Measurements from ENCODE around the gene PLPPR1. TPM values are rescaled to one million over a fixed set of nuclear protein-coding genes. Genes with fewer than 3 reads are reported as not detected.

The PLPPR1 gene
- total RNA-seq, 1 donor from 2014 or later: not detected

DNA sequence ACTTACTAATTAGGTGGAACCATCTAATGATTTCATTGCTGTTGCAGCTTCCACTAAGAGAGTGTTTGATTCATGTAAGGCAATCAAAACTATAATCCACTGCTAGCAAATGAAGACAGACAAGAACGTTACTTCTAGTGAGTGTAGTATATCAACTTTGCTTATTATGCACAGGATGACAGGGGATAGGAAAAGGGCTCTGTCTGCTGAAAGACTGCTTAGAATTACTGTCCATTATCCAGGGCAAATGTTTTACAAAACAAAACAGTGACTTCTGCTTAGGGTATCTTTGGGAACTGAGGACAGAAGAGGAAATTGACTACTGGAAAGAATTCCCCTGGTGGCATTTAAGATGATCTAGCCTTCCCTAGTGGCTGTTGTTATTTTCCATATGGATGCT lies 40.2 kb downstream of the PLPPR1 start:
- TF ChIP-seq, protein P1, sequence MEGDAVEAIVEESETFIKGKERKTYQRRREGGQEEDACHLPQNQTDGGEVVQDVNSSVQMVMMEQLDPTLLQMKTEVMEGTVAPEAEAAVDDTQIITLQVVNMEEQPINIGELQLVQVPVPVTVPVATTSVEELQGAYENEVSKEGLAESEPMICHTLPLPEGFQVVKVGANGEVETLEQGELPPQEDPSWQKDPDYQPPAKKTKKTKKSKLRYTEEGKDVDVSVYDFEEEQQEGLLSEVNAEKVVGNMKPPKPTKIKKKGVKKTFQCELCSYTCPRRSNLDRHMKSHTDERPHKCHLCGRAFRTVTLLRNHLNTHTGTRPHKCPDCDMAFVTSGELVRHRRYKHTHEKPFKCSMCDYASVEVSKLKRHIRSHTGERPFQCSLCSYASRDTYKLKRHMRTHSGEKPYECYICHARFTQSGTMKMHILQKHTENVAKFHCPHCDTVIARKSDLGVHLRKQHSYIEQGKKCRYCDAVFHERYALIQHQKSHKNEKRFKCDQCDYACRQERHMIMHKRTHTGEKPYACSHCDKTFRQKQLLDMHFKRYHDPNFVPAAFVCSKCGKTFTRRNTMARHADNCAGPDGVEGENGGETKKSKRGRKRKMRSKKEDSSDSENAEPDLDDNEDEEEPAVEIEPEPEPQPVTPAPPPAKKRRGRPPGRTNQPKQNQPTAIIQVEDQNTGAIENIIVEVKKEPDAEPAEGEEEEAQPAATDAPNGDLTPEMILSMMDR (IDR thresholded peaks at IDR 0.05): no peak
- no peak for TF ChIP-seq POLR2A (IDR thresholded peaks at IDR 0.05)
- no peak for TF ChIP-seq POLR2AphosphoS5 (IDR thresholded peaks at IDR 0.05; ENCODE audit: insufficient read depth in 1 of 2, low read depth in 1 of 2)
- H3K4me1 ChIP-seq: no peaks in the 10 kb centered on the region
- intact Hi-C loops (cut with DNase I): no loop called here
- no peak for DNase-seq (ENCODE audit: extremely low spot score in 2 of 2)
- no peaks in the 10 kb centered on the region for H3K27me3 ChIP-seq
- H3K36me3 ChIP-seq: no peaks in the 10 kb centered on the region
- H3K9me3 ChIP-seq: no peaks in the 10 kb centered on the region
- no peak overlapping the region for H3K27ac ChIP-seq
- no peak overlapping the region for H3K4me3 ChIP-seq

DNA sequence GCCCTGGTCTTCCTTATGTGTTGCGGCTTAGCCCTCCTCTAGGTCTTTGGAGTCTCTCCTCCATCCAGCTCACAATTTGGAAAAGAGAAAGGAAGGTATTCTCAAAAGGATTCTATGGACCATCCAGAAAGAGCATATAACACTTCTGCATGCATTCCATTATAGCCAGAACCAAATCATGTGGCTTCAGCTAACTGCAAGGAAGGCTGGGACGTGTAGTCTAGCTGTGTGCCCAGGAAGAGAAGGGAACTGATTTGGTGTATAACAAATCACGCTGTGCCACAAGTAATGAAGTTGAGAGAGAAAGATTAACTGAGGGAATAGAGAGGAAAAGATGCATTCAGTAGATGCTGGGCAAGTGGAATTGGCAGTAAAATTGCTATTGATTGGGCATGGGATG lies 43.7 kb downstream of the PLPPR1 start:
- intact Hi-C loops (cut with DNase I): no loop called here
- Histone ChIP-seq H3K4me1 (no peaks in the 10 kb centered on the region), H3K36me3 (no peaks in the 10 kb centered on the region), H3K9me3 (no peaks in the 10 kb centered on the region), H3K27ac (no peak overlapping the region), H3K4me3 (no peak overlapping the region), H3K27me3 (no peaks in the 10 kb centered on the region)
- DNase-seq (ENCODE audit: extremely low spot score in 2 of 2): no peak
- TF ChIP-seq POLR2A (IDR thresholded peaks at IDR 0.05) (no peak), POLR2AphosphoS5 (IDR thresholded peaks at IDR 0.05; ENCODE audit: insufficient read depth in 1 of 2, low read depth in 1 of 2) (no peak)
- TF ChIP-seq, protein P1 (IDR thresholded peaks at IDR 0.05): no peak

DNA sequence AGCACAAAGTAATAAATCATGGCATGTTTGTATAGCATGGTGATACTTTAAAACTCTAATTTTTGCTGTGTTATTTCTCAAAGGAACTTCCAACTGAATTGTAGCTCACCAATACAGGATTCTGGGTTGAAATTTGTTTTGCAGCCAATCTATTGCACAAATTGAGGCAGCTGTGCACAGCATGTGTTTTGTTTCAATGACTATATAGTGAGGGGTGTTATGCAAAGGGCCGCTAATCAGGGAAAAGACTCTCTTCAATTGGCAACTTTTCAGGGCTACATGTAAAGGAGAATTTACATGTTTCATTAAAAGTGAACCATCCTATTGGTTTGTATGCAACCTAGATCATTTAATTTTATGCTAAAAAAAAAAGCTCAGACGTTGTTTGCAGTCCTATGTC lies 44.6 kb downstream of the PLPPR1 start:
- intact Hi-C loops (cut with DNase I): no loop called here
- TF ChIP-seq POLR2AphosphoS5 (IDR thresholded peaks at IDR 0.05; ENCODE audit: insufficient read depth in 1 of 2, low read depth in 1 of 2) (no peak), POLR2A (IDR thresholded peaks at IDR 0.05) (no peak)
- TF ChIP-seq, protein P1 (IDR thresholded peaks at IDR 0.05): no peak

DNA sequence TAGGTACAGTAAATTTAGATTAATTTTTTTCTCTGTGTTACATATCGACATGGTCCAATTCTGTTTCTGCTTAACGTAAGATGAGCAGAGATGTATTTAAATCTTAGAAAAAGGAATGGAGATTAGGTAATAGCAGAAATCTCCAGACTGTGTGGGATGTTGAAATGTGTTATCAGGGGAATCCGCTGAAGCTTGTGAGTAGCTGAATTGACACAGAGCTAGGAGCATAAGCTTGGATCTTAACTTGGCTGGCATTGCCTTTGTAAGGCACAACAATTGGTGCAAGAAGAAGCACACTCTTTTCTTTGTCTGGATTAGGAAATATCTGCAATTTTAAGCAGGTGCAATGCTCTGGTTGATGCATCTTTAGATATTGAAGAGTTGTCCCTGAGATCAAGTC lies 53.1 kb downstream of the PLPPR1 start:
- no peaks in the 10 kb centered on the region for H3K27me3 ChIP-seq
- DNase-seq (ENCODE audit: extremely low spot score in 2 of 2): no peak
- no peaks in the 10 kb centered on the region for H3K4me1 ChIP-seq
- intact Hi-C loops (cut with DNase I): no loop called here
- no peaks in the 10 kb centered on the region for H3K36me3 ChIP-seq
- no peak overlapping the region for H3K27ac ChIP-seq
- TF ChIP-seq, protein P1 (IDR thresholded peaks at IDR 0.05): no peak
- no peak for TF ChIP-seq POLR2AphosphoS5 (IDR thresholded peaks at IDR 0.05; ENCODE audit: insufficient read depth in 1 of 2, low read depth in 1 of 2)
- H3K4me3 ChIP-seq: no peak overlapping the region
- no peaks in the 10 kb centered on the region for H3K9me3 ChIP-seq

More for the DNA sequence above, 44.6 kb downstream of the PLPPR1 start:
- no peak for DNase-seq (ENCODE audit: extremely low spot score in 2 of 2)
- H3K4me3 ChIP-seq: no peak overlapping the region
- H3K36me3 ChIP-seq: no peaks in the 10 kb centered on the region
- no peaks in the 10 kb centered on the region for H3K27me3 ChIP-seq
- H3K9me3 ChIP-seq: no peaks in the 10 kb centered on the region
- no peaks in the 10 kb centered on the region for H3K4me1 ChIP-seq
- H3K27ac ChIP-seq: no peak overlapping the region

- intact Hi-C loops (cut with DNase I): no loop called here
- no peaks in the 10 kb centered on the region for H3K27me3 ChIP-seq
These were observed 55.1 kb downstream of the PLPPR1 start for GRCh38 chr9:101083448-101084202.

More at GRCh38 chr9:101083448-101084202, 55.1 kb downstream of the PLPPR1 start:
- Histone ChIP-seq H3K9me3 (no peaks in the 10 kb centered on the region), H3K27ac (no peak overlapping the region), H3K4me1 (no peaks in the 10 kb centered on the region), H3K4me3 (no peak overlapping the region), H3K36me3 (no peaks in the 10 kb centered on the region)
- no peak for DNase-seq (ENCODE audit: extremely low spot score in 2 of 2)
- TF ChIP-seq POLR2AphosphoS5 (IDR thresholded peaks at IDR 0.05; ENCODE audit: insufficient read depth in 1 of 2, low read depth in 1 of 2) (no peak), POLR2A (IDR thresholded peaks at IDR 0.05) (no peak)
- TF ChIP-seq, protein P1 (IDR thresholded peaks at IDR 0.05): no peak
